HepG2 (cell line): Measurements from ENCODE around the gene SHROOM1. TPM values are rescaled to one million over a fixed set of nuclear protein-coding genes. Genes with fewer than 3 reads are reported as not detected.

ENCODE experiments used
- ATF7-NPFF ChIP-seq: sonication (generic); formaldehyde crosslinking; IDR thresholded peaks from 2 replicates; pipeline ENCODE4 v1.8.1; 2023; ENCODE audit warnings: mild to moderate bottlenecking, low read depth, missing genetic modification reagents, moderate library complexity
- CEBPG ChIP-seq: IDR thresholded peaks from 2 replicates; pipeline ENCODE4 v1.6.1; 2016
- CREB1 ChIP-seq, 2 experiments: fragments of 450-650 bp in 1 of 2; IDR thresholded peaks; 2 replicates each; pipeline ENCODE4 v1.6.1; 2016 to 2017; ENCODE audit warnings: control low read depth in 1 of 2, mild to moderate bottlenecking in 1 of 2, missing compliant biosample characterization in 1 of 2, missing genetic modification characterization in 1 of 2
- FIP1L1 ChIP-seq: fragments of 200-400 bp; formaldehyde crosslinking; IDR thresholded peaks from 2 replicates; pipeline ENCODE4 v1.6.1; 2018; ENCODE audit warnings: low read depth, mild to moderate bottlenecking, low read length, moderate library complexity, borderline replicate concordance; ENCODE audit not compliant: insufficient read depth
- HNRNPUL1 ChIP-seq: fragments of 200-400 bp; formaldehyde crosslinking; IDR thresholded peaks from 2 replicates; pipeline ENCODE4 v1.6.1; 2017; ENCODE audit warnings: low read depth, mild to moderate bottlenecking, low read length, moderate library complexity
- IRF2 ChIP-seq: IDR thresholded peaks from 2 replicates; pipeline ENCODE4 v1.6.1; 2018; ENCODE audit warnings: missing genetic modification reagents, missing compliant biosample characterization
- IRX3 ChIP-seq: sonication (generic); formaldehyde crosslinking; IDR thresholded peaks from 2 replicates; pipeline ENCODE4 v1.8.1; 2023; ENCODE audit warnings: mild to moderate bottlenecking, low read depth, missing genetic modification reagents, borderline replicate concordance
- MLLT10 ChIP-seq: sonication (generic); formaldehyde crosslinking; IDR thresholded peaks from 2 replicates; pipeline ENCODE4 v1.4.0; 2020; ENCODE audit warnings: missing genetic modification reagents
- MYNN ChIP-seq: sonication (generic); formaldehyde crosslinking; IDR thresholded peaks from 2 replicates; pipeline ENCODE4 v1.4.0; 2020; ENCODE audit warnings: mild to moderate bottlenecking, low read depth, missing genetic modification reagents
- POLR2A ChIP-seq, 2 experiments: IDR thresholded peaks; 2 replicates each; pipeline ENCODE4 v1.6.1; 2011; ENCODE audit warnings: low read depth in 2 of 2, low read length in 2 of 2, mild to moderate bottlenecking in 1 of 2, moderate library complexity in 1 of 2; ENCODE audit not compliant: insufficient read depth in 1 of 2
- RCOR2 ChIP-seq: IDR thresholded peaks from 2 replicates; pipeline ENCODE4 v1.6.1; 2016; ENCODE audit warnings: missing biosample characterization, missing genetic modification reagents
- SMC3 ChIP-seq: IDR thresholded peaks from 2 replicates; pipeline ENCODE4 v1.6.1; 2011; ENCODE audit warnings: low read length, improper control_type of control experiment
- ZFP36L1 ChIP-seq: sonication (generic); formaldehyde crosslinking; IDR thresholded peaks from 2 replicates; pipeline ENCODE4 v1.8.0; 2022; ENCODE audit warnings: mild to moderate bottlenecking, missing genetic modification reagents, moderate library complexity
- ZNF563 ChIP-seq: sonication (generic); formaldehyde crosslinking; IDR thresholded peaks from 2 replicates; pipeline ENCODE4 v1.8.0; 2022; ENCODE audit warnings: mild to moderate bottlenecking, moderate library complexity, missing genetic modification reagents
- ZNF609 ChIP-seq: sonication (generic); formaldehyde crosslinking; IDR thresholded peaks from 2 replicates; pipeline ENCODE4 v1.4.0; 2020; ENCODE audit warnings: mild to moderate bottlenecking, missing genetic modification reagents, borderline replicate concordance
- polyA plus RNA-seq, 8 experiments: library from polyadenylated mRNA; depleted of rRNA in 3 of 8; stranded (reverse) in 7 of 8; unstranded in 1 of 8; fragments of >200 nt; fragmentation: Illumina TruSeq in 4 of 8; extraction: Trizol in 4 of 8; gene quantifications; 2 replicates each; pipeline versions ENCODE4 v1.2.1 to v1.2.3, GENCODE V29; 2011 to 2016; ENCODE audit warnings: low read depth in 4 of 8, missing spikeins in 1 of 8, mixed read lengths in 1 of 8; ENCODE audit not compliant: insufficient read depth in 1 of 8
- total RNA-seq, 5 experiments: library from RNA; depleted of rRNA; stranded (reverse); fragments of >200 nt; fragmentation: Illumina TruSeq; extraction: Trizol; gene quantifications; 2 replicates each; pipeline ENCODE4 v1.2.3, GENCODE V29; 2016; ENCODE audit warnings: low read depth in 1 of 5
- TF ChIP-seq, protein P1 (sequence below): IDR thresholded peaks from 2 replicates; pipeline ENCODE4 v1.4.0; 2020; ENCODE audit warnings: mild to moderate bottlenecking, missing genetic modification reagents
- TF ChIP-seq, protein P2 (sequence below): IDR thresholded peaks from 2 replicates; pipeline ENCODE4 v1.6.1; 2018; ENCODE audit warnings: missing genetic modification reagents
- TF ChIP-seq, protein P3 (sequence below): IDR thresholded peaks from 2 replicates; pipeline ENCODE4 v1.6.1; 2012; ENCODE audit warnings: inconsistent platforms

The SHROOM1 gene
- total and polyA plus RNA-seq, 2 of the 13 experiments (the other 11 are each of a cell fraction or from before 2014, with no cell fraction given): 18.2 to 25.7 TPM

GRCh38 chr5:132873119-132873929, 42.9 kb upstream of the SHROOM1 start, which contains the start of gene LEAP2 (continued):
- TF ChIP-seq, protein P1, sequence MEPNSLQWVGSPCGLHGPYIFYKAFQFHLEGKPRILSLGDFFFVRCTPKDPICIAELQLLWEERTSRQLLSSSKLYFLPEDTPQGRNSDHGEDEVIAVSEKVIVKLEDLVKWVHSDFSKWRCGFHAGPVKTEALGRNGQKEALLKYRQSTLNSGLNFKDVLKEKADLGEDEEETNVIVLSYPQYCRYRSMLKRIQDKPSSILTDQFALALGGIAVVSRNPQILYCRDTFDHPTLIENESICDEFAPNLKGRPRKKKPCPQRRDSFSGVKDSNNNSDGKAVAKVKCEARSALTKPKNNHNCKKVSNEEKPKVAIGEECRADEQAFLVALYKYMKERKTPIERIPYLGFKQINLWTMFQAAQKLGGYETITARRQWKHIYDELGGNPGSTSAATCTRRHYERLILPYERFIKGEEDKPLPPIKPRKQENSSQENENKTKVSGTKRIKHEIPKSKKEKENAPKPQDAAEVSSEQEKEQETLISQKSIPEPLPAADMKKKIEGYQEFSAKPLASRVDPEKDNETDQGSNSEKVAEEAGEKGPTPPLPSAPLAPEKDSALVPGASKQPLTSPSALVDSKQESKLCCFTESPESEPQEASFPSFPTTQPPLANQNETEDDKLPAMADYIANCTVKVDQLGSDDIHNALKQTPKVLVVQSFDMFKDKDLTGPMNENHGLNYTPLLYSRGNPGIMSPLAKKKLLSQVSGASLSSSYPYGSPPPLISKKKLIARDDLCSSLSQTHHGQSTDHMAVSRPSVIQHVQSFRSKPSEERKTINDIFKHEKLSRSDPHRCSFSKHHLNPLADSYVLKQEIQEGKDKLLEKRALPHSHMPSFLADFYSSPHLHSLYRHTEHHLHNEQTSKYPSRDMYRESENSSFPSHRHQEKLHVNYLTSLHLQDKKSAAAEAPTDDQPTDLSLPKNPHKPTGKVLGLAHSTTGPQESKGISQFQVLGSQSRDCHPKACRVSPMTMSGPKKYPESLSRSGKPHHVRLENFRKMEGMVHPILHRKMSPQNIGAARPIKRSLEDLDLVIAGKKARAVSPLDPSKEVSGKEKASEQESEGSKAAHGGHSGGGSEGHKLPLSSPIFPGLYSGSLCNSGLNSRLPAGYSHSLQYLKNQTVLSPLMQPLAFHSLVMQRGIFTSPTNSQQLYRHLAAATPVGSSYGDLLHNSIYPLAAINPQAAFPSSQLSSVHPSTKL (CRISPR knock-in tag): peak; percentile 89
- TF ChIP-seq FIP1L1 (no peak), ATF7-NPFF (CRISPR knock-in tag) (peak; percentile 71), CEBPG (CRISPR knock-in tag) (peak; percentile 55; the same call in 1 of the 2 replicates), CREB1 (IDR thresholded peaks at IDR 0.05) (no peak), CREB1 (CRISPR knock-in tag; IDR thresholded peaks at IDR 0.05) (peak; percentile 80), ZNF609 (CRISPR knock-in tag) (peak; percentile 81; the same call in 1 of the 2 replicates), MYNN (no peak), POLR2A (IDR thresholded peaks at IDR 0.05; ENCODE audit: insufficient read depth in 1 of 2, low read depth in 2 of 2, low read length in 2 of 2) (peak; percentile 94 to 95), ZNF563 (peak; percentile 52; the same call in 1 of the 2 replicates), HNRNPUL1 (no peak), ZFP36L1 (0 out of 2 replicates have a peak, but pooled peaks have one; percentile 17), IRX3 (CRISPR knock-in tag) (no peak), IRF2 (peak; percentile 84), SMC3 (peak; percentile 18; the same call in 1 of the 2 replicates), MLLT10 (CRISPR knock-in tag) (no peak), RCOR2 (peak; percentile 24; the same call in 1 of the 2 replicates)
- TF ChIP-seq, protein P2, sequence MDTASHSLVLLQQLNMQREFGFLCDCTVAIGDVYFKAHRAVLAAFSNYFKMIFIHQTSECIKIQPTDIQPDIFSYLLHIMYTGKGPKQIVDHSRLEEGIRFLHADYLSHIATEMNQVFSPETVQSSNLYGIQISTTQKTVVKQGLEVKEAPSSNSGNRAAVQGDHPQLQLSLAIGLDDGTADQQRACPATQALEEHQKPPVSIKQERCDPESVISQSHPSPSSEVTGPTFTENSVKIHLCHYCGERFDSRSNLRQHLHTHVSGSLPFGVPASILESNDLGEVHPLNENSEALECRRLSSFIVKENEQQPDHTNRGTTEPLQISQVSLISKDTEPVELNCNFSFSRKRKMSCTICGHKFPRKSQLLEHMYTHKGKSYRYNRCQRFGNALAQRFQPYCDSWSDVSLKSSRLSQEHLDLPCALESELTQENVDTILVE (CRISPR knock-in tag): peak; percentile 49; the same call in 1 of the 2 replicates
- TF ChIP-seq, protein P3, sequence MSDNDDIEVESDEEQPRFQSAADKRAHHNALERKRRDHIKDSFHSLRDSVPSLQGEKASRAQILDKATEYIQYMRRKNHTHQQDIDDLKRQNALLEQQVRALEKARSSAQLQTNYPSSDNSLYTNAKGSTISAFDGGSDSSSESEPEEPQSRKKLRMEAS: peak; percentile 93
